Measurements from ENCODE around the gene ZNF652.
"Not testable (repeated sequence)": the region's sequence is repeated elsewhere in the genome, so short reads cannot be mapped to it uniquely, and the experiment has no call there.

The ZNF652 gene

GRCh38 chr17:49261540-49261939, 100.5 kb downstream of the ZNF652 start:
- not testable (repeated sequence) for DNase-seq (ENCODE audit: low read depth)

GRCh38 chr17:49260817-49261291, 101.2 kb downstream of the ZNF652 start:
- no peak for DNase-seq (ENCODE audit: low read depth)

DNA sequence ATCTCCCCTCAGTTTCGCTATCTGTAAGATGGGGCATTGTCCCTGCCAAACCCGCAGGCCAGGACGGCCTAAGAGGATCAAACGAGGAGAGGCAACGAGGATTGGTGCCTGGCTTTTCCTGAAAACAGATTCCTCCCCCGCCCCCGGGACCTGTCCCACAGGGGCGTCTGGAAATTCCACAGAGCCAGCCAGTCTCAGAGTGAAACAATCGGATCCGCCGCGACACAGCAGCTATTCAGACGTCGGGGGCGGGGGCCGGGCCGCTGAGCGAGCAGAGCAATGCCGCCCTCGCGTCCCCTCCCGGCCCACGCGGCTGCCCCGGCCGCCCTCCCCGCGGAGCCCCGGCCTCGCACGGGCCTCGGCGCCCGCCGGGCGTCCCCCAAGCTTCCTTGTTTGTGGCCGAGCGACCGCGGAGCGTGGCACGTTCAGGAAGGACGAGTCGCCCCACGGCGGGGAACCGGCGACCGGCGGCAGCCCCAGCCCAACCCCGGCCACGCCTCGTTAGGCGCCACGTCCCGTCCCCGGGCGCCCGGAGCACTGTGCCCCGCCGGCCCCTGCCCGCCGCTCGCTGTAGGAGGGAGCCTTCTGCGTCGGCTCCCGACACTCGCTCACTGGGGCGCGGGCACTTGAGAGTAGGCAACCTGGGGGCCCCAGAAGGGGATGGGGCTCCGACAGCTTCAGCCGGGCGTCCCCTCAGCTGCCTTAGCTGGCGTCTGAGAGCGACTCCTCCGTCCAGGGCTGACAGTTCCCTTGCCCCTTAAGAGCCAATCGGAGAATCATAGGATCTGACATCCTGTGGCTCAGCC, 101.8 kb downstream of the ZNF652 start:
- DNase-seq (ENCODE audit: low read depth), result peak; percentile 81

DNA sequence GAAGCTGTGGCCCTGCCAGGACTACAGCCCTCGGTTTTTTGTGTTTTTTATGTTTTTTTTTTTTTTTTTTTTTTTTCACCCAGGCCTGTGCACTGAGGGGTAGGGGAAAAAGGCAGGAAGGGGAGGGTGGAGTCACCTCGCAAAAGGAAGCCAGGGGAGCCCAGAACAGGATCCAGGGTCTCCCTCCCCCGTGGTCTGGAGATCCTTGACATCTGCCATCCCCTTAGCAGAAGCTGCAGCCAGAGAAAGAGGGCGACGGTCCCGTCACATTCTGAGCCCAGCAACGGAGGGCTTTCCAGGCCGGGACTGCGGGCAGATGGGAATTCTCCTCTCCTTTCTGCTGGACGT, 102.4 kb downstream of the ZNF652 start:
- DNase-seq (ENCODE audit: low read depth), result no peak

DNA sequence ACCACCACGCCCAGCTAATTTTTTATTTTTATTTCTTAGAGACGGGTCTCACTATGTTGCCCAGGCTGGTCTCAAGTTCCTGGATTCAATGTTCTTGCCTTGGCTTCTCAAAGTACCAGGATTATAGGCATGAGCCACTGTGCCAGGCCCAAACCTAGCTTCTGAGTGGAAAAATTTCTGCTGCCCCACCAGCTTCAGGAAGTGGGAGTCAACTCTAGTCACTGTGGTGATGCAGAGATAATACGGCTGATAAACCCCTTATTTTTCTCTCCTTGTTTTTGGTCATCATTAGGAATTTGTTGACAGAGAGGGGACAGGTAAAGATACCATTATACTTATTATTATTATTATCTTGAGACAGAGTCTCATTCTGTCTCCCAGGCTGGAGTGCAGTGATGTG, 103.7 kb downstream of the ZNF652 start:
- DNase-seq (ENCODE audit: low read depth), result no peak

GRCh38 chr17:49255125-49255524, 106.9 kb downstream of the ZNF652 start:
- DNase-seq (ENCODE audit: low read depth), result no peak

DNA sequence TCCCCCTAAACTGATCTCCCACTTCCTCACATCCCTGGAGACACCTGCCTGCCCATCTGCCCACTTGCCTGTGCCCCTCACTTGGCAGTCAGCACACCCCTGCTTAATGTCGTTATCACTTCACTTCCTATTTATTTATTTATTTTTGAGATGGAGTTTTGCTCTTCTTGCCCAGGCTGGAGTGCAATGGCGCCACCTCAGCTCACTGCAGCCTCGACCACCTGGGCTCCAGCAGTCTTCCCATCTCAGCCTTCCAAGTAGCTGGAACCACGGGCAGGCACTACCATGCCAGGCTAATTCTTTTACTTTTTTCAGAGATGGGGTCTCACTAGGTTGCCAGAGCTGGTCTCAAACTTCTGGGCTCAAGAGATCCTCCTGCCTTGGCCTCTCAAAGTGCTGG, 108.0 kb downstream of the ZNF652 start:
- DNase-seq (ENCODE audit: low read depth), result no peak

DNA sequence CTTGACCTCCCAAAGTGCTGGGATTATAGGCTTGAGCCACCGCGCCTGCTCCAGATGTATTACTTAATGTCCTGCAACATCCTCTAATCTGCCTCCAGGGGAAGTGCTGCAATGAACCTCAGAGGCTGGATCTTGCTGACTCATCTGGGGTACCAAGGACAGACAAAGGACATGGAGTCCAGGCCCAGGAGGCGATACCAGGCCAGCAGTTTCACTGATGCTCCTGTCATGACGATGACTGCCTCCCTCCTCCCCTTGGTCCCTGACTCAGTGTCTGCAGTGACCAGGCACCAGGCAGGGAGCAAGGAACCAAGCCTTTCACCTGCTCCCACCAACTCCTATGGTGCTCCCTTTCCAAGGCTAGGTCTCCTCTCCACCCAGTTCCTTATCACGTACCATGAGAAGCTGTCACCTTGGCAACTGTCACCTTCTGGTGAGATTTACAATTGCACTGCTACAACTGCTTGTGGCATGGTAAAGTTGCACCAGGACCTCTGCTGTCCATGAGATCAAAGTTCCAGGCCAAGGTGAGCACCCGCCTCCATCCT, 109.8 kb downstream of the ZNF652 start:
- DNase-seq (ENCODE audit: low read depth), result no peak

- DNase-seq (ENCODE audit: low read depth), result no peak
These were observed 112.0 kb downstream of the ZNF652 start for GRCh38 chr17:49249890-49250522.

DNA sequence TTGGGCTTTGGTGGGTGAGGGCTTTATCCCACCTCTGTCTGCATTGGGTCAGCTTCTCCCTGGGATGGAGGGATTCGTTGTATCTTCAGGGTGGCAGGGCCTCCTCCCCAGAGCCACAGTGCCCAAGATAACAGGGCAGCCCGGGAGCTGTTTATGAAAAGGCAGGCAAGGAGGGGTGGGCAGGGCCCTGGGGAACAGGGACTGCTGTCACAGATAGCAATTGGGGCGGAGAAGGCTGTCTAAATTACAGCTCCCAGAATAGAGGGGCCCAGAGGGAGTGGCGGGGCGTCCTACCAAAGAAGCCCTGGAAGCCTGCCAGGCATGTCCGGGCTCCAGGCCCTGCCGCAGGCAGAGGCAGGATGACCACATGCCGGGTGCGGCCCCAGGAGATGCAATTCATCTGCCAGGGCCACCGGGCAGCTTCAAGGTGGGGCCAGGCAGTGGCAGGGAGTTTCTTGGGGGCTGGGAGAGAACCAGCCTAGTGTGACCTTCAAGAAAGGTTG, 112.7 kb downstream of the ZNF652 start:
- peak; percentile 6 for DNase-seq (ENCODE audit: low read depth)

- no peak for DNase-seq (ENCODE audit: low read depth)
These were observed 114.1 kb downstream of the ZNF652 start for GRCh38 chr17:49247944-49248343.

DNA sequence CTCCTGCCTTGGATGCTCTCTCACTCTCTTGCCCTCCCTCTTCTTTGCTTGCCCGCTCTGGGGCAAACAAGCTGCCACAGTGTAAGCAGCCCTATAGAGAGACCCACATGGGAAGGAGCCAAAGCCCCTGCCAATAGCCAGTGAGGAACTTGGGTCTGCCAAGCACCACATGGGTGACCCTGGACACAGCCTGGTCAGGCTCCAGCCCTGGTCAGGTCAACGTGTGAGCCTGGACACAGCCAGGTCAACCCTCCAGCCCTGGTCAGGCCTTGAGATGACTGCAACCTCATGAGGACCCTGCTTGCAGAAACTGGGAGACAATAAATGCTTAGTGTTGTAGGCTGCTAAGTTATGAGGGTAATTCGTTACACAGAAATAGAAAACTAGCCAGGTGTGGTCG, 117.2 kb downstream of the ZNF652 start:
- DNase-seq (ENCODE audit: low read depth), result no peak

Data from stromal cell of bone marrow (primary cell).